ENCODE data around the gene DIP2A. TPM values are rescaled to one million over a fixed set of nuclear protein-coding genes. Genes with fewer than 3 reads are reported as not detected.
"Not testable (repeated sequence)": the region's sequence is repeated elsewhere in the genome, so short reads cannot be mapped to it uniquely, and the experiment has no call there.

The DIP2A gene
- total RNA-seq, 1 experiment from 2014 or later, result 39.9 TPM

GRCh38 chr21:46429754-46430681, 28.7 kb upstream of the DIP2A start:
- Histone ChIP-seq H3K4me1 (replicated peaks; ENCODE audit: insufficient read depth) (no peaks in the 10 kb centered on the region), H3K79me2 (ENCODE audit: low read depth) (no peaks in the 10 kb centered on the region), H3K27me3 (ENCODE audit: insufficient read depth, low read depth) (no peaks in the 10 kb centered on the region), H4K20me1 (ENCODE audit: insufficient read depth) (no peaks in the 10 kb centered on the region), H3K36me3 (ENCODE audit: low read depth) (no peaks in the 10 kb centered on the region), H3K4me3 (no peak overlapping the region), H3K4me2 (no peak overlapping the region), H3K9me3 (ENCODE audit: insufficient read depth, low read depth) (no peaks in the 10 kb centered on the region), H3K9me2 (ENCODE audit: insufficient read depth) (no peaks in the 10 kb centered on the region), H3F3A (ENCODE audit: insufficient read depth, low read depth) (no peaks in the 10 kb centered on the region), H2AFZ (no peak overlapping the region), H3K27ac (no peak overlapping the region)
- intact Hi-C loops (cut with micrococcal nuclease; ENCODE audit: unreplicated experiment), result no loop called here
- no TSS peak for BruUV-seq (replicated peaks)
- ChIA-PET POLR2A (ENCODE audit: unreplicated experiment) (interaction anchor here (0.6 kb wide), 1 partner anchor 1356 kb away, joined by 4 read pairs; the partner anchor contains the start of gene ADARB1), CTCF (no interaction called here)
- TF ChIP-seq EZH2 (IDR thresholded peaks at IDR 0.05; ENCODE audit: low read depth) (no peak), CTCF (conservative IDR thresholded peaks at IDR 0.05) (no peak)
- DNase-seq, result no peak

- intact Hi-C loops (cut with micrococcal nuclease; ENCODE audit: unreplicated experiment), result no loop called here
- POLR2A ChIA-PET (ENCODE audit: unreplicated experiment), result no interaction called here
Measured at GRCh38 chr21:46431448-46431847, 27.2 kb upstream of the DIP2A start.

GRCh38 chr21:46431884-46432488, 26.7 kb upstream of the DIP2A start:
- no peak overlapping the region for H3K4me3 ChIP-seq
- H3K36me3 ChIP-seq (ENCODE audit: low read depth), result no peaks in the 10 kb centered on the region
- intact Hi-C loops (cut with micrococcal nuclease; ENCODE audit: unreplicated experiment), result no loop called here
- ChIA-PET CTCF (no interaction called here), POLR2A (ENCODE audit: unreplicated experiment) (no interaction called here)
- no TSS peak for BruUV-seq (replicated peaks)
- H4K20me1 ChIP-seq (ENCODE audit: insufficient read depth), result no peaks in the 10 kb centered on the region
- TF ChIP-seq CTCF (conservative IDR thresholded peaks at IDR 0.05) (no peak), EZH2 (IDR thresholded peaks at IDR 0.05; ENCODE audit: low read depth) (no peak)
- H3F3A ChIP-seq (ENCODE audit: insufficient read depth, low read depth), result no peaks in the 10 kb centered on the region
- no peak overlapping the region for H3K4me2 ChIP-seq
- H3K9me2 ChIP-seq (ENCODE audit: insufficient read depth), result no peaks in the 10 kb centered on the region
- H3K4me1 ChIP-seq (replicated peaks; ENCODE audit: insufficient read depth), result no peaks in the 10 kb centered on the region
- no peaks in the 10 kb centered on the region for H3K9me3 ChIP-seq (ENCODE audit: insufficient read depth, low read depth)
- no peak overlapping the region for H2AFZ ChIP-seq
- H3K27me3 ChIP-seq (ENCODE audit: insufficient read depth, low read depth), result no peaks in the 10 kb centered on the region
- DNase-seq, result no peak
- H3K79me2 ChIP-seq (ENCODE audit: low read depth), result no peaks in the 10 kb centered on the region
- H3K27ac ChIP-seq, result no peak overlapping the region

More at GRCh38 chr21:46431448-46431847, 27.2 kb upstream of the DIP2A start:
- no peaks in the 10 kb centered on the region for H3K9me2 ChIP-seq (ENCODE audit: insufficient read depth)
- no peaks in the 10 kb centered on the region for H3K36me3 ChIP-seq (ENCODE audit: low read depth)
- no peaks in the 10 kb centered on the region for H3K79me2 ChIP-seq (ENCODE audit: low read depth)
- no peak overlapping the region for H3K4me2 ChIP-seq
- no peak overlapping the region for H3K4me3 ChIP-seq
- H3F3A ChIP-seq (ENCODE audit: insufficient read depth, low read depth), result no peaks in the 10 kb centered on the region
- no peak for TF ChIP-seq EZH2 (IDR thresholded peaks at IDR 0.05; ENCODE audit: low read depth)
- no peak for TF ChIP-seq CTCF (conservative IDR thresholded peaks at IDR 0.05)
- no peak overlapping the region for H3K27ac ChIP-seq
- H3K4me1 ChIP-seq (replicated peaks; ENCODE audit: insufficient read depth), result no peaks in the 10 kb centered on the region
- no peak overlapping the region for H2AFZ ChIP-seq
- H3K9me3 ChIP-seq (ENCODE audit: insufficient read depth, low read depth), result no peaks in the 10 kb centered on the region
- no TSS peak for BruUV-seq (replicated peaks)
- no peak for DNase-seq
- H3K27me3 ChIP-seq (ENCODE audit: insufficient read depth, low read depth), result no peaks in the 10 kb centered on the region
- no peaks in the 10 kb centered on the region for H4K20me1 ChIP-seq (ENCODE audit: insufficient read depth)
- CTCF ChIA-PET, result no interaction called here

- POLR2A ChIA-PET (ENCODE audit: unreplicated experiment); BruUV-seq (replicated peaks): not testable (repeated sequence)
Measured at GRCh38 chr21:46433116-46433515, 25.6 kb upstream of the DIP2A start.

More at GRCh38 chr21:46433116-46433515, 25.6 kb upstream of the DIP2A start:
- H3K27me3 ChIP-seq (ENCODE audit: insufficient read depth, low read depth); H3K4me3 ChIP-seq; H2AFZ ChIP-seq; H3K4me2 ChIP-seq; H3K9me3 ChIP-seq (ENCODE audit: insufficient read depth, low read depth); intact Hi-C loops (cut with micrococcal nuclease; ENCODE audit: unreplicated experiment); CTCF ChIA-PET; H3K79me2 ChIP-seq (ENCODE audit: low read depth); H3F3A ChIP-seq (ENCODE audit: insufficient read depth, low read depth); DNase-seq; H3K27ac ChIP-seq; H3K4me1 ChIP-seq (replicated peaks; ENCODE audit: insufficient read depth); H4K20me1 ChIP-seq (ENCODE audit: insufficient read depth); H3K9me2 ChIP-seq (ENCODE audit: insufficient read depth); H3K36me3 ChIP-seq (ENCODE audit: low read depth): not testable (repeated sequence)
